Measurements from ENCODE around the gene NHLRC2.

The NHLRC2 gene

GRCh38 chr10:113924664-113925063, 70.2 kb downstream of the NHLRC2 start:
- Histone ChIP-seq H3K4me3 (ENCODE audit: low read length in 2 of 2) (no peak overlapping the region), H3K9me3 (replicated peaks in 1 of 2; ENCODE audit: control insufficient read depth in 2 of 2, insufficient read depth in 1 of 2, low read depth in 1 of 2, low read length in 2 of 2) (peaks cover 2 to 3% of the 10 kb centered on the region in 2 donors), H3K4me1 (ENCODE audit: control insufficient read depth in 2 of 2, insufficient read depth in 1 of 2, low read depth in 1 of 2, low read length in 2 of 2) (peaks cover 0 to 4% of the 10 kb centered on the region in 2 donors), H3K18ac (ENCODE audit: low read length) (no peak overlapping the region), H3K9ac (ENCODE audit: low read depth, low read length, poor library complexity) (no peak overlapping the region), H4K91ac (ENCODE audit: low read depth, low read length, poor library complexity) (no peak overlapping the region), H2BK12ac (ENCODE audit: low read length) (no peak overlapping the region), H3K27me3 (ENCODE audit: control insufficient read depth in 3 of 3, insufficient read depth in 3 of 3, low read depth in 1 of 3, low read length in 3 of 3) (peaks cover 0 to 3% (median 0%) of the 10 kb centered on the region in 3 experiments), H3K36me3 (replicated peaks in 1 of 2; ENCODE audit: control insufficient read depth in 2 of 2, insufficient read depth in 2 of 2, low read length in 2 of 2) (no peaks in the 10 kb centered on the region), H3K27ac (replicated peaks; ENCODE audit: low read length) (no peak overlapping the region), H2AK5ac (ENCODE audit: low read depth, low read length) (no peak overlapping the region), H2BK15ac (ENCODE audit: low read length) (no peak overlapping the region), H2BK120ac (ENCODE audit: low read depth, low read length) (no peak overlapping the region), H3K79me1 (ENCODE audit: low read depth, low read length) (no peaks in the 10 kb centered on the region), H3K14ac (ENCODE audit: low read length) (no peak overlapping the region), H3K4me2 (ENCODE audit: insufficient read depth, low read length, poor library complexity, severe bottlenecking) (no peak overlapping the region), H4K8ac (ENCODE audit: low read depth, low read length) (no peak overlapping the region), H3K23ac (ENCODE audit: low read depth, low read length, poor library complexity) (no peak overlapping the region), H2AFZ (ENCODE audit: low read length) (no peak overlapping the region), H3K4ac (ENCODE audit: low read length) (no peak overlapping the region), H2BK5ac (ENCODE audit: low read length) (no peak overlapping the region)
- DNase-seq (ENCODE audit: low spot score) = no peak
- WGBS, 2 donors (ENCODE audit: extremely low coverage in 2 of 2, insufficient read length in 2 of 2, insufficient replicate concordance in 1 of 2) = no CpG with 5 or more reads among the region's 4 CpGs

GRCh38 chr10:113927440-113927839, 73.0 kb downstream of the NHLRC2 start:
- H3K14ac ChIP-seq (ENCODE audit: low read length) = no peak overlapping the region
- no peak for DNase-seq (ENCODE audit: low spot score)
- H3K27me3 ChIP-seq (ENCODE audit: control insufficient read depth in 3 of 3, insufficient read depth in 3 of 3, low read depth in 1 of 3, low read length in 3 of 3) = peaks cover 0 to 3% (median 0%) of the 10 kb centered on the region in 3 experiments
- H3K4me1 ChIP-seq (ENCODE audit: control insufficient read depth in 2 of 2, insufficient read depth in 1 of 2, low read depth in 1 of 2, low read length in 2 of 2) = peaks cover 0 to 4% of the 10 kb centered on the region in 2 donors
- H3K4me3 ChIP-seq (ENCODE audit: low read length in 2 of 2) = no peak overlapping the region
- no peak overlapping the region for H3K27ac ChIP-seq (replicated peaks; ENCODE audit: low read length)
- H3K9ac ChIP-seq (ENCODE audit: low read depth, low read length, poor library complexity) = no peak overlapping the region
- peaks cover 2 to 3% of the 10 kb centered on the region in 2 donors for H3K9me3 ChIP-seq (replicated peaks in 1 of 2; ENCODE audit: control insufficient read depth in 2 of 2, insufficient read depth in 1 of 2, low read depth in 1 of 2, low read length in 2 of 2)
- H2BK15ac ChIP-seq (ENCODE audit: low read length) = no peak overlapping the region
- no CpG with 5 or more reads among the region's 5 CpGs for WGBS, 2 donors (ENCODE audit: extremely low coverage in 2 of 2, insufficient read length in 2 of 2, insufficient replicate concordance in 1 of 2)
- no peak overlapping the region for H4K8ac ChIP-seq (ENCODE audit: low read depth, low read length)
- H3K18ac ChIP-seq (ENCODE audit: low read length) = no peak overlapping the region
- no peaks in the 10 kb centered on the region for H3K36me3 ChIP-seq (replicated peaks in 1 of 2; ENCODE audit: control insufficient read depth in 2 of 2, insufficient read depth in 2 of 2, low read length in 2 of 2)
- no peak overlapping the region for H3K4ac ChIP-seq (ENCODE audit: low read length)
- no peaks in the 10 kb centered on the region for H3K79me1 ChIP-seq (ENCODE audit: low read depth, low read length)
- H2BK12ac ChIP-seq (ENCODE audit: low read length) = no peak overlapping the region
- no peak overlapping the region for H2AFZ ChIP-seq (ENCODE audit: low read length)
- no peak overlapping the region for H2AK5ac ChIP-seq (ENCODE audit: low read depth, low read length)
- H2BK120ac ChIP-seq (ENCODE audit: low read depth, low read length) = no peak overlapping the region
- no peak overlapping the region for H3K23ac ChIP-seq (ENCODE audit: low read depth, low read length, poor library complexity)
- no peak overlapping the region for H4K91ac ChIP-seq (ENCODE audit: low read depth, low read length, poor library complexity)
- H3K4me2 ChIP-seq (ENCODE audit: insufficient read depth, low read length, poor library complexity, severe bottlenecking) = no peak overlapping the region
- no peak overlapping the region for H2BK5ac ChIP-seq (ENCODE audit: low read length)

GRCh38 chr10:113928830-113929229, 74.4 kb downstream of the NHLRC2 start:
- Histone ChIP-seq H3K4me2 (ENCODE audit: insufficient read depth, low read length, poor library complexity, severe bottlenecking) (no peak overlapping the region), H3K4me1 (ENCODE audit: control insufficient read depth in 2 of 2, insufficient read depth in 1 of 2, low read depth in 1 of 2, low read length in 2 of 2) (peaks cover 0 to 4% of the 10 kb centered on the region in 2 donors), H2BK15ac (ENCODE audit: low read length) (no peak overlapping the region), H3K36me3 (replicated peaks in 1 of 2; ENCODE audit: control insufficient read depth in 2 of 2, insufficient read depth in 2 of 2, low read length in 2 of 2) (no peaks in the 10 kb centered on the region), H2BK5ac (ENCODE audit: low read length) (no peak overlapping the region), H3K14ac (ENCODE audit: low read length) (no peak overlapping the region), H3K4ac (ENCODE audit: low read length) (no peak overlapping the region), H2BK12ac (ENCODE audit: low read length) (no peak overlapping the region), H3K27ac (replicated peaks; ENCODE audit: low read length) (no peak overlapping the region), H2AK5ac (ENCODE audit: low read depth, low read length) (no peak overlapping the region), H2AFZ (ENCODE audit: low read length) (no peak overlapping the region), H4K8ac (ENCODE audit: low read depth, low read length) (no peak overlapping the region), H4K91ac (ENCODE audit: low read depth, low read length, poor library complexity) (no peak overlapping the region), H3K27me3 (ENCODE audit: control insufficient read depth in 3 of 3, insufficient read depth in 3 of 3, low read depth in 1 of 3, low read length in 3 of 3) (no peaks in the 10 kb centered on the region), H3K4me3 (ENCODE audit: low read length in 2 of 2) (no peak overlapping the region), H3K79me1 (ENCODE audit: low read depth, low read length) (no peaks in the 10 kb centered on the region), H3K23ac (ENCODE audit: low read depth, low read length, poor library complexity) (no peak overlapping the region), H3K9ac (ENCODE audit: low read depth, low read length, poor library complexity) (no peak overlapping the region), H3K18ac (ENCODE audit: low read length) (no peak overlapping the region), H2BK120ac (ENCODE audit: low read depth, low read length) (no peak overlapping the region), H3K9me3 (replicated peaks in 1 of 2; ENCODE audit: control insufficient read depth in 2 of 2, insufficient read depth in 1 of 2, low read depth in 1 of 2, low read length in 2 of 2) (peaks cover 2 to 3% of the 10 kb centered on the region in 2 donors)
- DNase-seq (ENCODE audit: low spot score) = no peak

GRCh38 chr10:113929522-113929921, 75.1 kb downstream of the NHLRC2 start:
- no peak overlapping the region for H2BK120ac ChIP-seq (ENCODE audit: low read depth, low read length)
- peaks cover 2 to 3% of the 10 kb centered on the region in 2 donors for H3K9me3 ChIP-seq (replicated peaks in 1 of 2; ENCODE audit: control insufficient read depth in 2 of 2, insufficient read depth in 1 of 2, low read depth in 1 of 2, low read length in 2 of 2)
- no peak overlapping the region for H3K27ac ChIP-seq (replicated peaks; ENCODE audit: low read length)
- H2AFZ ChIP-seq (ENCODE audit: low read length) = peak overlapping the region; percentile 13
- H4K8ac ChIP-seq (ENCODE audit: low read depth, low read length) = no peak overlapping the region
- no peak overlapping the region for H2AK5ac ChIP-seq (ENCODE audit: low read depth, low read length)
- no peak overlapping the region for H3K14ac ChIP-seq (ENCODE audit: low read length)
- H2BK12ac ChIP-seq (ENCODE audit: low read length) = no peak overlapping the region
- H3K4me2 ChIP-seq (ENCODE audit: insufficient read depth, low read length, poor library complexity, severe bottlenecking) = no peak overlapping the region
- no peak overlapping the region for H3K4ac ChIP-seq (ENCODE audit: low read length)
- H3K27me3 ChIP-seq (ENCODE audit: control insufficient read depth in 3 of 3, insufficient read depth in 3 of 3, low read depth in 1 of 3, low read length in 3 of 3) = no peaks in the 10 kb centered on the region
- H3K4me3 ChIP-seq (ENCODE audit: low read length in 2 of 2) = no peak overlapping the region
- H3K36me3 ChIP-seq (replicated peaks in 1 of 2; ENCODE audit: control insufficient read depth in 2 of 2, insufficient read depth in 2 of 2, low read length in 2 of 2) = no peaks in the 10 kb centered on the region
- no peak overlapping the region for H3K9ac ChIP-seq (ENCODE audit: low read depth, low read length, poor library complexity)
- no CpG with 5 or more reads among the region's 6 CpGs for WGBS, 2 donors (ENCODE audit: extremely low coverage in 2 of 2, insufficient read length in 2 of 2, insufficient replicate concordance in 1 of 2)
- H3K79me1 ChIP-seq (ENCODE audit: low read depth, low read length) = no peaks in the 10 kb centered on the region
- H2BK5ac ChIP-seq (ENCODE audit: low read length) = no peak overlapping the region
- no peak overlapping the region for H3K23ac ChIP-seq (ENCODE audit: low read depth, low read length, poor library complexity)
- DNase-seq (ENCODE audit: low spot score) = no peak
- no peak overlapping the region for H2BK15ac ChIP-seq (ENCODE audit: low read length)
- H3K4me1 ChIP-seq (ENCODE audit: control insufficient read depth in 2 of 2, insufficient read depth in 1 of 2, low read depth in 1 of 2, low read length in 2 of 2) = peaks cover 0 to 4% of the 10 kb centered on the region in 2 donors
- no peak overlapping the region for H3K18ac ChIP-seq (ENCODE audit: low read length)
- no peak overlapping the region for H4K91ac ChIP-seq (ENCODE audit: low read depth, low read length, poor library complexity)
